ENCODE data around the gene SLIT1.

Gene SLIT1

GRCh38 chr10:96949039-96949683 is 236.6 kb downstream of the SLIT1 start:
- no peak for DNase-seq
